Gastroesophageal sphincter (tissue), 4 donors: ENCODE measurements around the gene TMEM200B. TPM values are rescaled to one million over a fixed set of nuclear protein-coding genes. Genes with fewer than 3 reads are reported as not detected.
A peak's percentile ranks its signal among the peaks of the same experiment; 100 is the strongest.
"Not testable (repeated sequence)": the region's sequence is repeated elsewhere in the genome, so short reads cannot be mapped to it uniquely, and the experiment has no call there.

Experiments used
- ATAC-seq: fragments of 150-250 bp; one replicate; pipeline ENCODE4 v1.9.1; 2016; ENCODE audit warnings: mild to moderate bottlenecking, moderate library complexity
- H3K27ac ChIP-seq, 4 donors: fragments of 200-600 bp; sonication (generic) in 3 of 4; 1 replicate in 3 of 4; 2 replicates in 1 of 4; pipeline ENCODE4 v1.5.1; 2016 to 2019
- H3K27me3 ChIP-seq: fragments of 200-600 bp; sonication (generic); one replicate; pipeline ENCODE4 v1.5.1; 2019
- H3K36me3 ChIP-seq, 2 donors: fragments of 200-600 bp; sonication (generic); one replicate each; pipeline ENCODE4 v1.5.1; 2019; ENCODE audit warnings: control low read depth in 1 of 2
- H3K4me1 ChIP-seq, 3 donors: fragments of 200-600 bp; sonication (generic); 1 replicate in 2 of 3; 2 replicates in 1 of 3; pipeline ENCODE4 v1.5.1; 2016 to 2019; ENCODE audit warnings: control low read depth in 2 of 3
- H3K4me3 ChIP-seq, 2 donors: fragments of 200-600 bp; sonication (generic); one replicate each; pipeline ENCODE4 v1.5.1; 2019; ENCODE audit warnings: mild to moderate bottlenecking in 1 of 2, moderate library complexity in 1 of 2
- H3K9me3 ChIP-seq, 3 donors: fragments of 200-600 bp; sonication (generic); one replicate each; pipeline ENCODE4 v1.5.1; 2017 to 2019; ENCODE audit warnings: control low read depth in 2 of 3
- EP300 ChIP-seq: sonication (generic); formaldehyde crosslinking; IDR thresholded peaks from one replicate; pipeline ENCODE4 v1.6.1; 2017; ENCODE audit warnings: antibody characterized with exemption, mild to moderate bottlenecking
- POLR2A ChIP-seq, 2 donors: fragments of 450-650 bp; IDR thresholded peaks; one replicate each; pipeline ENCODE4 v1.6.1; 2017; ENCODE audit warnings: antibody characterized with exemption in 2 of 2, mild to moderate bottlenecking in 2 of 2, moderate library complexity in 1 of 2
- POLR2AphosphoS5 ChIP-seq: sonication (generic); formaldehyde crosslinking; IDR thresholded peaks from one replicate; pipeline ENCODE4 v1.6.1; 2017; ENCODE audit warnings: antibody characterized with exemption
- WGBS, 2 donors: methylation state at CpG; one replicate each; pipeline ENCODE4 v1.1.5; 2018; ENCODE audit warnings: low coverage in 1 of 2; 5-methylcytosine and 5-hydroxymethylcytosine counted together
- total RNA-seq, 4 donors: library from RNA; depleted of rRNA; stranded (reverse); fragments of >200 nt; gene quantifications; one replicate each; pipeline ENCODE4 v1.1.0, GENCODE V29; 2016
- TF ChIP-seq, protein P1 (sequence below), 4 experiments: fragments of 200-600 bp in 2 of 4; fragments of 450-650 bp in 2 of 4; sonication (generic) in 1 of 4; IDR thresholded peaks; one replicate each; pipeline ENCODE4 v1.5.1; 2017 to 2019; ENCODE audit warnings: antibody characterized with exemption in 4 of 4, mild to moderate bottlenecking in 2 of 4, moderate library complexity in 2 of 4

Gene TMEM200B
- total RNA-seq, 4 donors from 2014 or later: 22.6 to 39.7 (median 30.7) TPM

DNA sequence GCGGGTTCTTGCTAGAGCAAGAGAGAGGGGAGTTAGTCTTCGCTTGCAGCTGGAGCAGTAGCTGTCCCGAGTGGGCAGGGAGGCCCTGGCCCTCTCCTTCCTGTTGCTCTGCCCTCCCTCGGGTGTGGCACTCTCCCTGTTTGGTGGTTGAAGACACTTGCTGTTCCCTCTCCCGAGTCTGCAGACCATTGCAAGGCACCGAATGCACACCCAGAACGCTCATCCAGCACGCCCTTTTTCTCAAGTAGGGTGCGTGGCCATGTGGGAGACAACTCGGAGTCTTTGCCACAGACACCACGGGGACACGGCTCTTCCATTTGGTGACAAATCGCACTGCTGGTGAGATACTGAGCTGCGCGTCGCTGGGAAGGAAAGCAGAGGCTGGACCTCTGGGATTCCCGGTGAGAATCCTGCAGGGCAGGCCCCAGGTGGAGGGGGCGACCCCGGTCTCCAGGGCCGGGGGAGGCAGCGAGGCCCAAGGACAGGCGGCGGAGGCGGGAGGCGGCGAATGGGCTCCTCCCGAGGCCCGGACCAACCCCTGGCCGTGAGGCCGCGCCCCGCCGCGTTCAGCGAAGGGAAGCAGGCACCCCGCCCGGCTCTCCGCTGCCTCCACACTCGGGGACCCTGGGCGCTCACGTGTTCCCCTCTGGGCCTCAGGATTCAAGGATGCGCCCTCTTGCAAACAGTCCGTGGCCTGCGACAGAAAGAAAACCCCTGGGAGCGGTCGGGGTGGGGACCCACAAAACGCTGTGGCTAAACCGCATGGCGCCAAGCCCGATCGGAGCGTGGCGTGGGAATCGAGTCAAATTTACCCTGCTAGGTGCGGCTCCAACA lies 10.4 kb upstream of the TMEM200B start:
- 30 to 51% methylated on average over 2 to 18 of the region's 55 CpGs for WGBS, 2 donors
- Histone ChIP-seq H3K27ac (no peak overlapping the region), H3K4me1 (peaks cover 0 to 24% (median 0%) of the 10 kb centered on the region in 3 donors), H3K36me3 (no peaks in the 10 kb centered on the region), H3K9me3 (no peaks in the 10 kb centered on the region), H3K4me3 (peak overlapping the region in 1 of 2 donors; percentile 18), H3K27me3 (no peaks in the 10 kb centered on the region)
- ATAC-seq: no peak
- TF ChIP-seq POLR2A (IDR thresholded peaks at IDR 0.05) (no peak), POLR2AphosphoS5 (no peak)

DNA sequence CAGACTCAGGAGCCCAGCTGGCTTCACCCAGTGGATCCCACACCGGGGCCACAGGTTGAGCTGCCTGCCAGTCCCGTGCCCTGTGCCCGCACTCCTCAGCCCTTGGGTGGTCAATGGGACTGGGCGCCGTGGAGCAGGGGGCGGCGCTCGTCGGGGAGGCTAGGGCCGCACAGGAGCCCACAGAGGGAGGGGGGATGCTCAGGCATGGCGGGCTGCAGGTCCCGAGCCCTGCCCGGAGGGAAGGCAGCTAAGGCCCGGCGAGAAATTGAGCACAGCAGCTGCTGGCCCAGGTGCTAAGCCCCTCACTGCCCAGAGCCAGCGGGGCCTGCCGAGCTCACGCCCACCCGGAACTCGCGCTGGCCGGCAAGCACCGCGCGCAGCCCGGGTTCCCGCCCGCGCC lies 7.4 kb upstream of the TMEM200B start:
- not testable (repeated sequence) for ATAC-seq, H3K4me3 ChIP-seq, H3K27ac ChIP-seq, H3K9me3 ChIP-seq, H3K27me3 ChIP-seq, H3K36me3 ChIP-seq
- H3K4me1 ChIP-seq: peaks cover 0 to 16% (median 0%) of the 10 kb centered on the region in 3 donors
- no CpG with 5 or more reads among the region's 29 CpGs for WGBS, 2 donors

DNA sequence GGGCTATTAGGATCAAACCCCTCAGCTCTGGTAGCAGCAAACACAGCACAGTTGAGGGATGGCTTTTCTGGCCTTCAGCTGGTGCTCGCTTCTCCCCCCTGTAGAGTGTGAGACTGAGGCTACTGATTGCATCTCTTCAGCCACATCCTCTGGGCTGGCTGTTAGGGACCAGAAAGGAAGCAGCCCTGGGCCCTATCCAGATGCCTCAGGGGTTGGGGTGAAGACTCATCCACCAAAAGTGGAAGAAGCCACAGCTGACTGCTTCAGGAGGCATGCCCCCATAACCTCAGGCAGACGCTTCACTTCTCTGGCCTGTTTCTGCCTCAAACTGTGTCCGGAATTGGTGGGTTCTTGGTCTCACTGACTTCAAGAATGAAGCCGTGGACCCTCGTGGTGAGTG lies 6.2 kb upstream of the TMEM200B start:
- 73 to 74% methylated on average over 3 of the region's 5 CpGs for WGBS, 2 donors
- no peak for ATAC-seq
- Histone ChIP-seq H3K36me3 (no peaks in the 10 kb centered on the region), H3K4me3 (no peak overlapping the region), H3K9me3 (no peaks in the 10 kb centered on the region), H3K4me1 (peaks cover 0 to 24% (median 4%) of the 10 kb centered on the region in 3 donors), H3K27me3 (no peaks in the 10 kb centered on the region), H3K27ac (no peak overlapping the region)
- TF ChIP-seq POLR2A (IDR thresholded peaks at IDR 0.05) (no peak), POLR2AphosphoS5 (no peak), EP300 (no peak)
- TF ChIP-seq, protein P1, sequence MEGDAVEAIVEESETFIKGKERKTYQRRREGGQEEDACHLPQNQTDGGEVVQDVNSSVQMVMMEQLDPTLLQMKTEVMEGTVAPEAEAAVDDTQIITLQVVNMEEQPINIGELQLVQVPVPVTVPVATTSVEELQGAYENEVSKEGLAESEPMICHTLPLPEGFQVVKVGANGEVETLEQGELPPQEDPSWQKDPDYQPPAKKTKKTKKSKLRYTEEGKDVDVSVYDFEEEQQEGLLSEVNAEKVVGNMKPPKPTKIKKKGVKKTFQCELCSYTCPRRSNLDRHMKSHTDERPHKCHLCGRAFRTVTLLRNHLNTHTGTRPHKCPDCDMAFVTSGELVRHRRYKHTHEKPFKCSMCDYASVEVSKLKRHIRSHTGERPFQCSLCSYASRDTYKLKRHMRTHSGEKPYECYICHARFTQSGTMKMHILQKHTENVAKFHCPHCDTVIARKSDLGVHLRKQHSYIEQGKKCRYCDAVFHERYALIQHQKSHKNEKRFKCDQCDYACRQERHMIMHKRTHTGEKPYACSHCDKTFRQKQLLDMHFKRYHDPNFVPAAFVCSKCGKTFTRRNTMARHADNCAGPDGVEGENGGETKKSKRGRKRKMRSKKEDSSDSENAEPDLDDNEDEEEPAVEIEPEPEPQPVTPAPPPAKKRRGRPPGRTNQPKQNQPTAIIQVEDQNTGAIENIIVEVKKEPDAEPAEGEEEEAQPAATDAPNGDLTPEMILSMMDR (IDR thresholded peaks at IDR 0.05): no peak

DNA sequence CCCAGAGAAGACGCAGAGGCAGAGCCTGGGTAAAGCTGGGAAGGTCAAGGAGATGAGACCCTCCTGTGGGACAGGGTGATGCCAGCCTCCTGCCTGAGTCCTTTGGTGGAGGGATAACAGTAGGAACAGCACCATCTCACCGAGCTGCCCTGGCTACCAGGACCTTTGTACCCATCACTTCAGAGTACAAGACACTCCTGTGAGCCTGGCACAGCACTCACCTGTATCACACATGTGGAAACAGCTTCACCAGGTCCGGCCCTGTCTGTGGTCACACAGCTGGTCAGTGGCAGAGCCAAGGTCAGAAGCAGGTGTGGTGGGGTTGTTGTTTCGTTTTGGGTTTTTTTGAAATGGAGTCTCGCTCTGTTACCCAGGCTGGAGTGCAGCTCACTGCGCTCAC lies 5.0 kb upstream of the TMEM200B start:
- Histone ChIP-seq H3K27ac (no peak overlapping the region), H3K4me1 (peaks cover 0 to 19% (median 4%) of the 10 kb centered on the region in 3 donors), H3K9me3 (no peaks in the 10 kb centered on the region), H3K4me3 (no peak overlapping the region), H3K27me3 (no peaks in the 10 kb centered on the region), H3K36me3 (no peaks in the 10 kb centered on the region)
- ATAC-seq: no peak
- 87 to 94% methylated on average over 3 of the region's 6 CpGs for WGBS, 2 donors
- no peak for TF ChIP-seq POLR2AphosphoS5
- TF ChIP-seq, protein P1 (IDR thresholded peaks at IDR 0.05): no peak

DNA sequence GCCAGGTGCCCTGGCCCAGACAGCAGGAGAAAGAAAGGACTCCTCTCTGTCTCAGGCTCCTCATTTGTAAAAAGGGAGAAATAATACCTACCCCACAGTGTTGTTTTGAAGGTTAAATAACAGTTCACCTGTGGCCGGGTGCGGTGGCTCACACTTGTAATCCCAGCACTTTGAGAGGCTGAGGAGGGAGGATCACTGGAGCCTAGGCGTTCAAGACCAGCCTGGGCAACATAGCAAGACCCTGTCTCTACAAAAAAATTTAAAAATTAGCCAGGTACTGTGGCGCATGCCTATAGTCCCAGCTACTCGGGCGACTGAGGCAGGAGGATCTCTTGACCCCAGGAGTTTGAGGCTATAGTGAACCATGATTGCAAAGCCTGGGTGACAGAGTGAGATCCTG lies 2.5 kb upstream of the TMEM200B start:
- no peak overlapping the region for H3K4me3 ChIP-seq
- H3K27me3 ChIP-seq: peaks cover 7% of the 10 kb centered on the region
- no peak for TF ChIP-seq POLR2AphosphoS5
- no peak for TF ChIP-seq POLR2A (IDR thresholded peaks at IDR 0.05)
- TF ChIP-seq, protein P1 (IDR thresholded peaks at IDR 0.05): no peak
- no peak for TF ChIP-seq EP300
- ATAC-seq: no peak
- H3K4me1 ChIP-seq: peaks cover 0 to 35% (median 11%) of the 10 kb centered on the region in 3 donors
- no peak overlapping the region for H3K27ac ChIP-seq
- 89 to 100% methylated on average over 1 to 5 of the region's 6 CpGs for WGBS, 2 donors
- H3K36me3 ChIP-seq: no peaks in the 10 kb centered on the region
- no peaks in the 10 kb centered on the region for H3K9me3 ChIP-seq

DNA sequence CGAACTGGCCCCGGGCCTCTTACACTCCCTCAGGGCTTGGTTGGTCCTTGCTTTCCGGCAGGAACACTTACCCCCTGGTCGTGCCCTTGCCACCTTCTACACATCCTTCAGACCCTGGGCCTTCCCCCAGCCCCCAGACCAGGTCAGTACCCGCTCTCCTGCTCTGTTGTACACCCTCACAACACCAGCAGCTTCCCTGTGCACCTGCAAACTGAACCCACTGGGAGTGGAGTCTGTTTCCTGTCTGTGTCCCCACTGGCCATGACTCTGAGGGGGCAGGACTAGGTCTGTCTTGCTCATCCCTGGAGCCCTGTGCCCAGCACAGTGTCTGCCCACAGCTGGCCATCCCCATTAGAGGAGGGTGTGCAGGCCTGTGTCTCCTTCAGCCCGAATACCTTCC lies 2.1 kb upstream of the TMEM200B start:
- no peak for ATAC-seq
- H3K4me3 ChIP-seq: no peak overlapping the region

More for the DNA sequence above, 2.1 kb upstream of the TMEM200B start:
- Histone ChIP-seq H3K4me1 (peaks cover 0 to 39% (median 11%) of the 10 kb centered on the region in 3 donors), H3K27me3 (peaks cover 7% of the 10 kb centered on the region), H3K9me3 (no peaks in the 10 kb centered on the region), H3K36me3 (no peaks in the 10 kb centered on the region), H3K27ac (peak overlapping the region in 3 of 4 donors; percentile 91 to 99 (median 98))
- no peak for TF ChIP-seq EP300
- TF ChIP-seq, protein P1 (IDR thresholded peaks at IDR 0.05): no peak
- no peak for TF ChIP-seq POLR2AphosphoS5
- TF ChIP-seq POLR2A (IDR thresholded peaks at IDR 0.05): no peak
- WGBS, 2 donors: 79 to 80% methylated on average over 5 to 6 of the region's 6 CpGs
